PC-3 (cell line): ENCODE data around the gene GDAP1L1.

Source experiments
- CTCF ChIP-seq: fragments of 300-600 bp; sonication (generic); conservative IDR thresholded peaks from 2 replicates; pipeline ENCODE4 v1.5.1; 2017; ENCODE audit warnings: antibody characterized with exemption, low read depth, mild to moderate bottlenecking, low read length
- EZH2 ChIP-seq: fragments of 300-600 bp; sonication (generic); IDR thresholded peaks from one replicate; pipeline ENCODE4 v1.6.1; 2017; ENCODE audit warnings: antibody characterized with exemption, mild to moderate bottlenecking, low read length; ENCODE audit not compliant: unreplicated experiment

- TF ChIP-seq CTCF = no peak
- no peak for TF ChIP-seq EZH2
Measured at GRCh38 chr20:44284032-44284431, 36.9 kb downstream of the GDAP1L1 start.
